ENCODE data around the gene EXOC7.

The EXOC7 gene

DNA sequence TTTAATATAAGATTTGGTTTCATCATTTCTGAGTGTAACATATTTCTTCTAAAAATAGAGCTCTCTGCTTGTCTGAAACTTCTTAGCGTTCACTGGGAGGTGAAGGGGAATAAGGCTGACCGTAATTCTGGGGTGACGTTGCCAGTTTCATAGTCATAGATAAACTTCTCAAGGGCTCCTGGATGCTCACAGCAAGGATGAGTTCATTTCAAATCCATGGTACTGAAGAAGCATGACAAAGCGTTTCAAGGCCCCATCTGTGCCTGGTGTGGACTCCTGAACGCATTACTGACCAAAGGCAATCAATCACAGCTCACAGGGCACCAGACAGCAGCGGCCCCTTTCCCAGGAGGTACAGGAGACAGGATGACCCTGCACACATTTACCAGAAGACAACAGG lies 64.5 kb downstream of the EXOC7 start:
- no peak for DNase-seq (ENCODE audit: low spot score)

DNA sequence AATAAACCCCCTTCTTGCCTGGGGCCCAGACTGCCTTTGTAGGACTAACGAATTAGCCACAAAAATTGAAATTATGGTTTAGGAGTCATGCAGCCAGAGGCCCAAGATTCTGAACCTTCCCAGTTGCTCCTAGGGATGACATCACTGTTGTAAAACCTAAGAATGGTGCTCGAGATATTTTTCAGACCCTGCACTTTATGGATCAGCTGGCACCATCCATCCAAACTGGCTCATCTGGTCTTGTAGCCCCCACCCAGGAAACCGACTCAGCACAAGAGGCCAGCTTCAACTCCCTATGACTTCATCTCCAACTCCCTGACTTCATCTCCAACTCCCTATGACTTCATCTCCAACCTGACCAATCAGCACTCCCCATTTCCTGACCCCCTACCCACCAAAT lies 65.5 kb downstream of the EXOC7 start:
- no peak for DNase-seq (ENCODE audit: low spot score)

DNA sequence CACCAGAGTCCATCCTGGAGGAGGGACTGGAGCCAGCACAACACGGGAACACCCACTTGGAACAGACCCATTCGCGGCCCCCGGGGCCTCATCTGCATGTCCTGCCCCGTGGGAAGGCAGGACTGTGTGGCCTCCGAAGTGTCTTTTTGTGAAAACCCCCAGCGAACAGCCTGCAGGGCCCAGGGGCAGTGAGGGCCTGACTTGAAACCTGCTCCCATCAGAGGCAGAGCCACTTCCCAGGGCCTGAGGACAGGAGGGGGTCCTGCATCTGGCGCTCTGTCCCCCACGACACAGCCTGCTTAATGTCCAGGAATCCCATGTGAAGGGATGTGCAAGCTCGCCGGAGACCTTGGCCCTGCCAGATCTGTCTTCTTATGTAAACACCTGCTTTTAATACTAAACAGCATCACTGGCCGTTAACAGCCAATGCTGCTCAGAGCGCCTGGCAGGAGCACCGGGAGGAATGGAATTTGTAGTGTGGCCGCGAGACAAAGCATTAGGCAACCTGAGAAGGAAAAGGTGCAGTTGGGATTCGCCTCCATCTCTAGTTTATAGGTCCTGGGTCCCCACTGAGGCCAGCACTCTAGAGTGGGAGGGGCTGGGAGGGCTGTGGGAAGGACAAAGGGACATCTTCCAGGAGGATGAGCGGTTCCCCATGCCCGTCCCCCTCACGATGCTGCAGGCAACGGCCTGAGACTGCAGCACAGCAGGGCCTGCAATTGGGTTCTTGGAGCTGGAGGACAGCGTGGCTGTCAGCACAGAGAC lies 66.9 kb downstream of the EXOC7 start:
- no peak for DNase-seq (ENCODE audit: low spot score)

DNA sequence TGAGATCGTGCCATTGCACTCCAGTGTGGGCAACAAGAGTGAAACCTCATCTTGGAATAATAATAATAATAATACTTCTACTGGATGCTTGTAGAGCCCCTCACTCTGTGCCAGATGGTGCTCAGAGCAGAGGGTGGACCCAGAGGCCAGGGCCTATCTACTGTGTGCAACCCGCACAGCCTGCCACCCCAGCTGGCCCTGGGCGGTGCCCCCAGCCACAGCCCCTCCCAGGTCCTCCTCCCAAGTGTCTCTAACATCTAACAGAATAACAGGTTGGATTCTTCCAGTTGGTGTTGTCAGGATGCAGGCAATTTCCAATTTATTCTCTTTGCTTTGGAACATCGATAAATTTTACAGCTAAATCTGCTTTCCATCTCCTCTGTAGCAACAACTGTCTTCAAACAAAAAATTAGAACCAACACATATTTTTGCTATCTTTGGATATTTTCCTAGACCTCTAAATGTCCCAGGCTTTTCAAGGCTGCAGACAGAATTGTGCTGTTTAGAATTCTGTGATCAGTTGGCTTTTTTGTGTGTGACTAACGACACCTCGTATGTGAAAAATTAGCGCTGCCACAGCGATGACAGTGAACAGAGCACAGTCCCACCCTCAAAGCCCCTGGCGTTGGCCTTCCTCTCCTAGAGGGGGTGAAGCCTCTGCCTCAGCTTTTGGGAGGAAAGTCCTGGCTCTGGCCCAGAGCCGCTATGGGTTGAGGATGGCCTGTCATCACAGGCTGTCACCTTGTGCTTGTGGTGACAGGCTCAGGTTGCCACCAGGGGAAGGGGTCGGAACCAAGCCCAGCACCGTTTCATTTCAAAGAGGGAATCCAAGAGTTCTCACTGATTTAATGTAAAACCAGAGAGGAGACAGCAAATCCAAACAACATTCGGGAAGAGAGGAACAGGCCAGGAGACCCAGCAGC lies 68.9 kb downstream of the EXOC7 start:
- DNase-seq (ENCODE audit: low spot score) = no peak

DNA sequence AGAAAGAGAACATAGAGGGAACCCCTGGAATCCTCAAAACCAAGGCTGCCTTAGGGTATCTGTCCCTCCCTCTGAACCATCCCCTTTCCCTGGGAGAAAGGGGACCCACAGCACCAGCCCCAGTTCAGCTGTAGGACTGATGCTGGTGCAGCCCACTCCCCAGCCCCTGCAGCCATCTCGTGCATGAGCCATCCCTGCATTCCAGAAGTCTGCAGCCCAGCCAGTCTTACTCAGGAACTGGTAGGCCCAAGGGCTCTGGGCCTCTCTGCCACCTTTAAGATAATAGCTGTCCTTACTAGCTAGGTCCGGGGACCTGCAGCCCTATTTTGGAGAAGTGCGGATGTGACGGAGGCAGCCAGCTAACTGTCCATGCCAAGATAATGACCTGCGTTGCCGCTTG lies 70.4 kb downstream of the EXOC7 start:
- no peak for DNase-seq (ENCODE audit: low spot score)

DNA sequence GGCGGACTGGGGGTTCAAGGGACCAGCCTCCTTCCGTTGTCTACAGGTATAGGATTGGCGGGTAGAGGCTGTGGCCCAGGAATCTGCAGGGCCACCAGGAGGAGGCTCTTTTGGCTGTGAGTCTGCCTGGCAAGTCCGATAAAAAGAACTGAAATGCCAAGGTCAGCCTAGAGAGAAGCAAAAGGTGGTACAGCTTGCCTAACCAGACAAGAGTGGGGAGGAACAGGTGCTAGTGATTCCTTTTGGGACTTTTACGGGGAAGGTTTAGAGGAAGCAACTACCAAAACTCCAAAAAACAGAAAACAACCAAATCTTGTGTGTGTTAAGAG lies 70.8 kb downstream of the EXOC7 start:
- DNase-seq (ENCODE audit: low spot score) = no peak

DNA sequence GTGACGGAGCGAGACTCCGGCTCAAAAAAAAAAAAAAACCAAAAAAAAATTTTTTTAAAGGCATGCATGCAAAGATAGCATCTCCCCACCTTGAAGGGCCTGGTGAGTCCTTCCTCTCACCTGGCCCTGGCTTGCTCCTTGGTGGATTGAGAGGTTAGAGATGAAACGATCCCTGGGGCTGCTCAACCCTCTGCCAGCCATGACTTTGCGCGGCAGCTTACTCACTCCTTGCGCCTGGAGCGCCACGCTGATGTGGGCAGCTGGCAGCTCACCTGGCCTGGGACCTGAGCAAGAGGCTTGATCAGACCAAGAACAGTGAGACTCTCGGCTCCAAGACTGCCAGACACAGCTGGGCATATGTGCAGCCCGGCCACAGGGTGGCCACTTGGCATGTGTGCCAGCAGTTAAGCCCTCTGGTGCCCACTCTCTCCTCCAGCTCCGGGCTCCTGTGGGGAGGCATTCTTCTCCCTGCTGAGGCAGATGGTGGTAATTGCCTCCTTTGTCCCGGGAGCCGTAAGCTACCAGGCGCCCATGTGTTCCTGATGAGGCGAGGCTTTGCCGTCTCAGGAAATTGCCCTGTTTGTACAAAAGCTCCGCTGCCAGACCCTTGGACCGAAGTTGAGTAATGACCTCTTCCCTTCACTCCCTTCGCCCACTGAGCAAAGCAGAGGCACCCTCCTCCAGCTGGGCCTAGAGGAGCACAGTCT lies 71.4 kb downstream of the EXOC7 start:
- no peak for DNase-seq (ENCODE audit: low spot score)

Data from AG20443 (cell line).